Neural progenitor cell (in vitro differentiated cells): ENCODE data around the gene CIC.

Source experiments
- EZH2 ChIP-seq: fragments of 200-600 bp; sonication (generic); IDR thresholded peaks from 2 replicates; pipeline ENCODE4 v1.6.1; 2017; ENCODE audit warnings: antibody characterized with exemption, mild to moderate bottlenecking, moderate library complexity
- EZH2phosphoT487 ChIP-seq: fragments of 200-600 bp; sonication (generic); IDR thresholded peaks from 2 replicates; pipeline ENCODE4 v1.6.1; 2017; ENCODE audit warnings: antibody characterized with exemption
- TF ChIP-seq, protein P1 (sequence below): fragments of 200-600 bp; sonication (generic); IDR thresholded peaks from 2 replicates; pipeline ENCODE4 v1.5.1; 2017; ENCODE audit warnings: antibody characterized with exemption, mild to moderate bottlenecking

DNA sequence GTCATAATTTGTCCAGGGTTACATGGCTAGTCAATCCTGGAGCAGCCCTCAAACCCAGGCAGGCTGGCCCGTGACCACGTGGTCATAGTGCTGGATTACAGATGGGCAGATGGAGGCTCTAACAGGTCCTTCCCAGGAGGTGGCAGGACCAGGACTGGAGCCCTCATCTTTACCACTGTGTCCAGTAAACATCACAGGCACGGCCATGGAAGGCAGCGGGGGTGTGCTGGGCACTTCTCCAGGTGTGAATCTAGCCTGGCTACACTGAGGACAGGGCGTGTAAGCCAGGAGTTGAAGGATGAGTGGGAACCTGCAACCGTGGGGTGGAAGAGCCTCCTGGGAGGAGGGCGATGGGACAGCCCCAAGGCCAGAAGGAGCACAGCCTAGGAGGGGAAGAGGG lies 6.1 kb downstream of the CIC start:
- no peak for TF ChIP-seq EZH2
- TF ChIP-seq, protein P1, sequence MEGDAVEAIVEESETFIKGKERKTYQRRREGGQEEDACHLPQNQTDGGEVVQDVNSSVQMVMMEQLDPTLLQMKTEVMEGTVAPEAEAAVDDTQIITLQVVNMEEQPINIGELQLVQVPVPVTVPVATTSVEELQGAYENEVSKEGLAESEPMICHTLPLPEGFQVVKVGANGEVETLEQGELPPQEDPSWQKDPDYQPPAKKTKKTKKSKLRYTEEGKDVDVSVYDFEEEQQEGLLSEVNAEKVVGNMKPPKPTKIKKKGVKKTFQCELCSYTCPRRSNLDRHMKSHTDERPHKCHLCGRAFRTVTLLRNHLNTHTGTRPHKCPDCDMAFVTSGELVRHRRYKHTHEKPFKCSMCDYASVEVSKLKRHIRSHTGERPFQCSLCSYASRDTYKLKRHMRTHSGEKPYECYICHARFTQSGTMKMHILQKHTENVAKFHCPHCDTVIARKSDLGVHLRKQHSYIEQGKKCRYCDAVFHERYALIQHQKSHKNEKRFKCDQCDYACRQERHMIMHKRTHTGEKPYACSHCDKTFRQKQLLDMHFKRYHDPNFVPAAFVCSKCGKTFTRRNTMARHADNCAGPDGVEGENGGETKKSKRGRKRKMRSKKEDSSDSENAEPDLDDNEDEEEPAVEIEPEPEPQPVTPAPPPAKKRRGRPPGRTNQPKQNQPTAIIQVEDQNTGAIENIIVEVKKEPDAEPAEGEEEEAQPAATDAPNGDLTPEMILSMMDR: no peak
- TF ChIP-seq EZH2phosphoT487: no peak
